ENCODE data around the gene MSI1. TPM values are rescaled to one million over a fixed set of nuclear protein-coding genes. Genes with fewer than 3 reads are reported as not detected.

Gene MSI1
- total and polyA plus RNA-seq, 10 of the 15 experiments (the other 5 are each of a cell fraction or from before 2014, with no cell fraction given), result 0.04 TPM; not detected in 9

GRCh38 chr12:120406553-120406952 is 37.6 kb upstream of the MSI1 start (continued):
- TF ChIP-seq, protein P1, sequence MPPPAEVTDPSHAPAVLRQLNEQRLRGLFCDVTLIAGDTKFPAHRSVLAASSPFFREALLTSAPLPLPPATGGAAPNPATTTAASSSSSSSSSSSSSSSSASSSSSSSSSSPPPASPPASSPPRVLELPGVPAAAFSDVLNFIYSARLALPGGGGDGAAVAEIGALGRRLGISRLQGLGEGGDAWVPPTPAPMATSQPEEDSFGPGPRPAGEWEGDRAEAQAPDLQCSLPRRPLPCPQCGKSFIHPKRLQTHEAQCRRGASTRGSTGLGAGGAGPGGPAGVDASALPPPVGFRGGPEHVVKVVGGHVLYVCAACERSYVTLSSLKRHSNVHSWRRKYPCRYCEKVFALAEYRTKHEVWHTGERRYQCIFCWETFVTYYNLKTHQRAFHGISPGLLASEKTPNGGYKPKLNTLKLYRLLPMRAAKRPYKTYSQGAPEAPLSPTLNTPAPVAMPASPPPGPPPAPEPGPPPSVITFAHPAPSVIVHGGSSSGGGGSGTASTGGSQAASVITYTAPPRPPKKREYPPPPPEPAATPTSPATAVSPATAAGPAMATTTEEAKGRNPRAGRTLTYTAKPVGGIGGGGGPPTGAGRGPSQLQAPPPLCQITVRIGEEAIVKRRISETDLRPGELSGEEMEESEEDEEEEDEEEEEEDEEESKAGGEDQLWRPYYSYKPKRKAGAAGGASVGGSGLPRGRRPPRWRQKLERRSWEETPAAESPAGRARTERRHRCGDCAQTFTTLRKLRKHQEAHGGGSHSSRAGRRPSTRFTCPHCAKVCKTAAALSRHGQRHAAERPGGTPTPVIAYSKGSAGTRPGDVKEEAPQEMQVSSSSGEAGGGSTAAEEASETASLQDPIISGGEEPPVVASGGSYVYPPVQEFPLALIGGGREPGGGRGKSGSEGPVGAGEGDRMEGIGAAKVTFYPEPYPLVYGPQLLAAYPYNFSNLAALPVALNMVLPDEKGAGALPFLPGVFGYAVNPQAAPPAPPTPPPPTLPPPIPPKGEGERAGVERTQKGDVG (CRISPR knock-in tag; IDR thresholded peaks at IDR 0.05), result no peak
- TF ChIP-seq PAX5 (IDR thresholded peaks at IDR 0.05; ENCODE audit: borderline replicate concordance, low read depth, low read length) (no peak), NR2F1 (conservative IDR thresholded peaks at IDR 0.05) (no peak), NFYB (IDR thresholded peaks at IDR 0.05; ENCODE audit: insufficient read depth, low read depth, low read length) (no peak), RELA (IDR thresholded peaks at IDR 0.05; ENCODE audit: borderline replicate concordance, partially characterized antibody) (no peak)

DNA sequence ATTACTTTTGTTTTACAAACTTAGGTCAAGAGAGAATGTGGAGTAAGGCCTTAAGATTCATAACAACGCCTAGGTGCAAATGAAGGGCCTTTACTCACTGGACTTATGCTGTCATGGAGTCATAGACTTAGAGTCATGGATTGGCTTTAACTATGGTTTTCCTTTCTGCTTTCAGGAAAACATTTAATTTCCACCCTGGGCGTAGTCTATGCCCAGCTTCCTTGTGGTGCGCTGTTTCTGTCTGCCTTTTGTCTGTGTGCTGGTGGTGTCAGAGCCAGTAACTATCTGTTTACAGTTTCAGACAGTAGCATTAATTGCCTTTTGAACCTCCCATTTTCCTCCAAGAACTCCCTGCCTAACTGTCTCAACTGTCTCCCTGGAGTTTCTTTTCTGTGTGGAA is 37.1 kb upstream of the MSI1 start:
- Histone ChIP-seq H3K9me3 (replicated peaks; ENCODE audit: control insufficient read depth, insufficient read depth, low read length) (no peaks in the 10 kb centered on the region), H3K79me2 (ENCODE audit: control insufficient read depth, insufficient read depth, low read length) (no peaks in the 10 kb centered on the region), H4K20me1 (ENCODE audit: control insufficient read depth, insufficient read depth) (no peaks in the 10 kb centered on the region), H3K9ac (ENCODE audit: control insufficient read depth, insufficient read depth, low read length) (no peak overlapping the region), H3K27ac (ENCODE audit: control insufficient read depth, insufficient read depth) (no peak overlapping the region), H3K4me1 (ENCODE audit: control insufficient read depth, insufficient read depth, low read length) (no peaks in the 10 kb centered on the region), H3K36me3 (ENCODE audit: control insufficient read depth in 2 of 2, insufficient read depth in 2 of 2, low read length in 1 of 2) (no peaks in the 10 kb centered on the region), H3K27me3 (replicated peaks in 1 of 2; ENCODE audit: control insufficient read depth in 2 of 2, insufficient read depth in 2 of 2, low read length in 1 of 2) (no peaks in the 10 kb centered on the region), H3K4me3 (no peak overlapping the region), H2AFZ (ENCODE audit: control insufficient read depth, low read depth, low read length) (no peak overlapping the region), H3K4me2 (ENCODE audit: control insufficient read depth, insufficient read depth) (no peak overlapping the region)
- TF ChIP-seq, protein P2, sequence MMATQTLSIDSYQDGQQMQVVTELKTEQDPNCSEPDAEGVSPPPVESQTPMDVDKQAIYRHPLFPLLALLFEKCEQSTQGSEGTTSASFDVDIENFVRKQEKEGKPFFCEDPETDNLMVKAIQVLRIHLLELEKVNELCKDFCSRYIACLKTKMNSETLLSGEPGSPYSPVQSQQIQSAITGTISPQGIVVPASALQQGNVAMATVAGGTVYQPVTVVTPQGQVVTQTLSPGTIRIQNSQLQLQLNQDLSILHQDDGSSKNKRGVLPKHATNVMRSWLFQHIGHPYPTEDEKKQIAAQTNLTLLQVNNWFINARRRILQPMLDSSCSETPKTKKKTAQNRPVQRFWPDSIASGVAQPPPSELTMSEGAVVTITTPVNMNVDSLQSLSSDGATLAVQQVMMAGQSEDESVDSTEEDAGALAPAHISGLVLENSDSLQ (IDR thresholded peaks at IDR 0.05), result no peak
- TF ChIP-seq PBX3 (IDR thresholded peaks at IDR 0.05; ENCODE audit: insufficient replicate concordance, low read depth, low read length) (no peak), JUNB (IDR thresholded peaks at IDR 0.05) (no peak)
- intact Hi-C loops (cut with micrococcal nuclease; ENCODE audit: unreplicated experiment) (no loop called here), in situ Hi-C loops (cut with MboI) (no loop called here)
- ChIA-PET SMC1A (ENCODE audit: uncharacterized antibody, unreplicated experiment) (interaction anchor here (0.6 kb wide), 1 partner anchor 123 kb away, joined by 3 read pairs; no protein-coding TSS in a partner anchor), RAD21 (ENCODE audit: unreplicated experiment) (no interaction called here), POLR2A (no interaction called here), CTCF (interaction anchor here (1.4 kb wide), 1 partner anchor 31 kb away, joined by 4 read pairs; no protein-coding TSS in a partner anchor)
- DNase-seq (ENCODE audit: low read depth, low spot score) (no peak), FAIRE-seq (no peak), ATAC-seq (no peak)
- WGBS (ENCODE audit: insufficient coverage, insufficient replicate concordance, low lambda C conversion rate, missing lambda C conversion rate), result 77% methylated on average over 3 of the region's 3 CpGs
- no TSS peak for BruUV-seq (replicated peaks)

Data from GM12878 (cell line).